GM23338 (cell line): ENCODE data around the gene APC. TPM values are rescaled to one million over a fixed set of nuclear protein-coding genes. Genes with fewer than 3 reads are reported as not detected.
A peak's percentile ranks its signal among the peaks of the same experiment; 100 is the strongest.

Source experiments
- ATAC-seq: fragments of 200-7000 bp; cut with Tn5 transposase; 3 replicates; pipeline ENCODE4 v1.9.1; 2020
- DNase-seq: peaks from one replicate; pipeline ENCODE4 v3.0.0-alpha.2; 2015; ENCODE audit warnings: low spot score
- H2AFZ ChIP-seq: fragments of 200-600 bp; sonication (generic); 2 replicates; pipeline ENCODE4 v1.8.0; 2016; ENCODE audit warnings: antibody characterized with exemption, mild to moderate bottlenecking, moderate library complexity
- H3F3A ChIP-seq: fragments of 200-600 bp; sonication (generic); replicated peaks from 2 replicates; pipeline ENCODE4 v1.8.0; 2017; ENCODE audit warnings: antibody characterized with exemption, mixed run types, low read depth
- H3K27ac ChIP-seq: fragments of 200-600 bp; sonication (generic); 2 replicates; pipeline ENCODE4 v1.6.1; 2016; ENCODE audit warnings: low read depth
- H3K27me3 ChIP-seq: fragments of 200-600 bp; sonication (generic); 2 replicates; pipeline ENCODE4 v1.8.0; 2016; ENCODE audit warnings: mild to moderate bottlenecking, mixed run types, moderate library complexity; ENCODE audit not compliant: insufficient read depth
- H3K36me3 ChIP-seq: fragments of 200-600 bp; sonication (generic); 2 replicates; pipeline ENCODE4 v1.8.0; 2016; ENCODE audit warnings: mild to moderate bottlenecking; ENCODE audit not compliant: insufficient read depth
- H3K4me1 ChIP-seq: fragments of 200-600 bp; sonication (generic); 2 replicates; pipeline ENCODE4 v1.8.0; 2016; ENCODE audit warnings: mild to moderate bottlenecking, moderate library complexity; ENCODE audit not compliant: insufficient read depth
- H3K4me2 ChIP-seq: fragments of 200-600 bp; sonication (generic); 2 replicates; pipeline ENCODE4 v1.7.1; 2017; ENCODE audit warnings: mixed run types
- H3K4me3 ChIP-seq: fragments of 200-600 bp; sonication (generic); 2 replicates; pipeline ENCODE4 v1.6.1; 2016; ENCODE audit warnings: mixed run types
- H3K79me2 ChIP-seq: fragments of 200-600 bp; sonication (generic); replicated peaks from 2 replicates; pipeline ENCODE4 v1.8.0; 2017; ENCODE audit warnings: mild to moderate bottlenecking; ENCODE audit not compliant: insufficient read depth
- H3K9me2 ChIP-seq: fragments of 200-600 bp; sonication (generic); 2 replicates; pipeline ENCODE4 v1.8.0; 2017; ENCODE audit not compliant: insufficient read depth
- H4K20me1 ChIP-seq: fragments of 200-600 bp; sonication (generic); replicated peaks from 2 replicates; pipeline ENCODE4 v1.8.0; 2017; ENCODE audit warnings: mild to moderate bottlenecking; ENCODE audit not compliant: insufficient read depth
- H3K27ac Mint-ChIP-seq: 2 replicates; pipeline ENCODE4 v1.8.0; 2020; ENCODE audit warnings: inconsistent platforms, mild to moderate bottlenecking, moderate library complexity, mixed read lengths
- H3K27me3 Mint-ChIP-seq: 3 replicates; pipeline ENCODE4 v1.8.0; 2022; ENCODE audit warnings: low read depth, mild to moderate bottlenecking, moderate library complexity, mixed read lengths, inconsistent platforms; ENCODE audit not compliant: insufficient read depth, poor library complexity
- H3K36me3 Mint-ChIP-seq: 3 replicates; pipeline ENCODE4 v1.8.0; 2021; ENCODE audit warnings: low read depth, mild to moderate bottlenecking, inconsistent platforms, moderate library complexity, mixed read lengths
- H3K4me1 Mint-ChIP-seq: 3 replicates; pipeline ENCODE4 v1.8.0; 2020; ENCODE audit warnings: mild to moderate bottlenecking, inconsistent platforms, mixed read lengths
- H3K4me3 Mint-ChIP-seq: 3 replicates; pipeline ENCODE4 v1.8.0; 2021; ENCODE audit warnings: moderate library complexity, mild to moderate bottlenecking, inconsistent platforms, mixed read lengths
- H3K9me3 Mint-ChIP-seq: 3 replicates; pipeline ENCODE4 v1.8.0; 2020; ENCODE audit warnings: moderate library complexity, mild to moderate bottlenecking, inconsistent platforms, mixed read lengths
- CREB1 ChIP-seq: fragments of 250-450 bp; sonication (Bioruptor Pico); IDR thresholded peaks from 2 replicates; pipeline ENCODE4 v1.5.0; 2020; ENCODE audit warnings: low read depth, mild to moderate bottlenecking, moderate library complexity
- EZH2 ChIP-seq: fragments of 200-600 bp; sonication (generic); IDR thresholded peaks from one replicate; pipeline ENCODE4 v1.8.0; 2017; ENCODE audit warnings: antibody characterized with exemption, mild to moderate bottlenecking, low read depth; ENCODE audit not compliant: unreplicated experiment
- EZH2phosphoT487 ChIP-seq: fragments of 200-600 bp; sonication (generic); IDR thresholded peaks from one replicate; pipeline ENCODE4 v1.8.1; 2018; ENCODE audit warnings: antibody characterized with exemption; ENCODE audit not compliant: unreplicated experiment
- JUNB ChIP-seq: IDR thresholded peaks from one replicate; pipeline ENCODE4 v1.6.1; 2016; ENCODE audit warnings: antibody characterized with exemption; ENCODE audit not compliant: unreplicated experiment
- NANOG ChIP-seq: IDR thresholded peaks from 2 replicates; pipeline ENCODE4 v1.6.1; 2016; ENCODE audit warnings: antibody characterized with exemption, borderline replicate concordance
- STAT1 ChIP-seq: IDR thresholded peaks from one replicate; pipeline ENCODE4 v1.6.1; 2016; ENCODE audit warnings: antibody characterized with exemption; ENCODE audit not compliant: unreplicated experiment
- ZNF114 ChIP-seq: fragments of 250-450 bp; sonication (Bioruptor Pico); IDR thresholded peaks from 2 replicates; pipeline ENCODE4 v1.5.0; 2020; ENCODE audit warnings: mild to moderate bottlenecking, moderate library complexity
- ZNF331 ChIP-seq: fragments of 250-450 bp; sonication (Bioruptor Pico); IDR thresholded peaks from 2 replicates; pipeline ENCODE4 v1.5.0; 2020; ENCODE audit warnings: low read depth, mild to moderate bottlenecking, moderate library complexity
- polyA plus RNA-seq: library from polyadenylated mRNA; unstranded; fragments of >200 nt; fragmentation: Nextera tagmentation; extraction: Ambion mirVana; gene quantifications from 2 replicates; pipeline ENCODE4 v1.2.1, GENCODE V29; 2016
- total RNA-seq: library from RNA; depleted of rRNA; stranded (reverse); fragments of >200 nt; shearing (Covaris generic); gene quantifications from 2 replicates; pipeline ENCODE4 v1.2.3, GENCODE V29; 2014
- TF ChIP-seq, protein P1 (sequence below): IDR thresholded peaks from one replicate; pipeline ENCODE4 v1.6.1; 2018; ENCODE audit warnings: antibody characterized with exemption; ENCODE audit not compliant: unreplicated experiment
- TF ChIP-seq, protein P2 (sequence below): fragments of 250-450 bp; sonication (Bioruptor Pico); IDR thresholded peaks from 2 replicates; pipeline ENCODE4 v1.5.0; 2020; ENCODE audit warnings: mild to moderate bottlenecking, moderate library complexity
- TF ChIP-seq, protein P3 (sequence below): IDR thresholded peaks from 2 replicates; pipeline ENCODE4 v1.6.1; 2016; ENCODE audit warnings: antibody characterized with exemption
- TF ChIP-seq, protein P4 (sequence below), 2 experiments: fragments of 200-600 bp in 1 of 2; sonication (generic) in 1 of 2; conservative IDR thresholded peaks; 2 replicates each; pipeline versions ENCODE4 v1.5.1 to v1.6.1; 2016 to 2017; ENCODE audit warnings: antibody characterized with exemption in 2 of 2, low read depth in 2 of 2, mild to moderate bottlenecking in 2 of 2, moderate library complexity in 1 of 2

APC gene
- total and polyA plus RNA-seq, 2 experiments from 2014 or later: 42.4 to 62.9 TPM

DNA sequence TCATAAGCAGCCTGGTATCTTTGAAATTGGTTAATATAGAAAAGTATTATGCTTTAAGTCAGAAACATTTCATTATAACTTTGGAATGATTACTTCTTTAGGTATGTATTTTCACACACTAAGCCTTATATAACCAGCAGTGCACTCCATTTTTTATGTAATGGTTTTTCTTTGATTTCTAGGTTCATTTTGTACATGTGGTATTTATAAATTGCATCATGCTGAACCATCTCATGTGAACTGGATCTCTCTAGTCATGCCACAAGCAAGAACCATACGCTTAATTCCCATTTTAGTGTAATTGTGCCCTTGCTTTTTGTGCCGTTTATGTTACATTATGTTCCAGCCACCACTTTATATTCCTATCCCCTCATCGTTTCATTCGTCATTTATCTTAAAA, 84.8 kb downstream of the APC start (continued):
- TF ChIP-seq JUNB (no peak), NANOG (no peak), STAT1 (no peak), ZNF114 (CRISPR knock-in tag) (no peak), EZH2phosphoT487 (no peak)

DNA sequence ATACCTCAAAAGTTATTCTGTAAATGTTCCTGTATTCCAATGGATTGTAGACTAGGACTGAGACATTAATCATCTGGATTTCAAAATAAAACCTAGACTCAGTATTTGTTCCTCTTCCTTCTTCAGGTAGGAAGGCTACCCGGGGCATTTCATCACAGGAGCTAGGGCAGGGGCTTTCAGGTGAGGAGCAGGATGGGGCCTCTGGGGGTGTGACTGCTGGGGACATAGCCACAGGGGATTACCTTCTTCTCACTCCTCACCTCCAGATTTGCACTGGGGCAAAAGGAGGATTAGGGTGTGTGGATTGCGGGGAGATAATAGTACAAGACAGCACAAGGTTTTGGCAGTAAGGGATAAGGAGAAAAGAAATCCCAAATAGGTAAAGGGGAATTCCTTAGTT, 85.5 kb downstream of the APC start:
- H4K20me1 ChIP-seq: no peaks in the 10 kb centered on the region
- no peaks in the 10 kb centered on the region for H3K79me2 ChIP-seq
- TF ChIP-seq CREB1 (CRISPR knock-in tag) (no peak), NANOG (no peak), ZNF331 (no peak), ZNF114 (CRISPR knock-in tag) (no peak), JUNB (no peak), EZH2 (no peak)
- TF ChIP-seq, protein P1, sequence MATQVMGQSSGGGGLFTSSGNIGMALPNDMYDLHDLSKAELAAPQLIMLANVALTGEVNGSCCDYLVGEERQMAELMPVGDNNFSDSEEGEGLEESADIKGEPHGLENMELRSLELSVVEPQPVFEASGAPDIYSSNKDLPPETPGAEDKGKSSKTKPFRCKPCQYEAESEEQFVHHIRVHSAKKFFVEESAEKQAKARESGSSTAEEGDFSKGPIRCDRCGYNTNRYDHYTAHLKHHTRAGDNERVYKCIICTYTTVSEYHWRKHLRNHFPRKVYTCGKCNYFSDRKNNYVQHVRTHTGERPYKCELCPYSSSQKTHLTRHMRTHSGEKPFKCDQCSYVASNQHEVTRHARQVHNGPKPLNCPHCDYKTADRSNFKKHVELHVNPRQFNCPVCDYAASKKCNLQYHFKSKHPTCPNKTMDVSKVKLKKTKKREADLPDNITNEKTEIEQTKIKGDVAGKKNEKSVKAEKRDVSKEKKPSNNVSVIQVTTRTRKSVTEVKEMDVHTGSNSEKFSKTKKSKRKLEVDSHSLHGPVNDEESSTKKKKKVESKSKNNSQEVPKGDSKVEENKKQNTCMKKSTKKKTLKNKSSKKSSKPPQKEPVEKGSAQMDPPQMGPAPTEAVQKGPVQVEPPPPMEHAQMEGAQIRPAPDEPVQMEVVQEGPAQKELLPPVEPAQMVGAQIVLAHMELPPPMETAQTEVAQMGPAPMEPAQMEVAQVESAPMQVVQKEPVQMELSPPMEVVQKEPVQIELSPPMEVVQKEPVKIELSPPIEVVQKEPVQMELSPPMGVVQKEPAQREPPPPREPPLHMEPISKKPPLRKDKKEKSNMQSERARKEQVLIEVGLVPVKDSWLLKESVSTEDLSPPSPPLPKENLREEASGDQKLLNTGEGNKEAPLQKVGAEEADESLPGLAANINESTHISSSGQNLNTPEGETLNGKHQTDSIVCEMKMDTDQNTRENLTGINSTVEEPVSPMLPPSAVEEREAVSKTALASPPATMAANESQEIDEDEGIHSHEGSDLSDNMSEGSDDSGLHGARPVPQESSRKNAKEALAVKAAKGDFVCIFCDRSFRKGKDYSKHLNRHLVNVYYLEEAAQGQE: no peak
- TF ChIP-seq, protein P2, sequence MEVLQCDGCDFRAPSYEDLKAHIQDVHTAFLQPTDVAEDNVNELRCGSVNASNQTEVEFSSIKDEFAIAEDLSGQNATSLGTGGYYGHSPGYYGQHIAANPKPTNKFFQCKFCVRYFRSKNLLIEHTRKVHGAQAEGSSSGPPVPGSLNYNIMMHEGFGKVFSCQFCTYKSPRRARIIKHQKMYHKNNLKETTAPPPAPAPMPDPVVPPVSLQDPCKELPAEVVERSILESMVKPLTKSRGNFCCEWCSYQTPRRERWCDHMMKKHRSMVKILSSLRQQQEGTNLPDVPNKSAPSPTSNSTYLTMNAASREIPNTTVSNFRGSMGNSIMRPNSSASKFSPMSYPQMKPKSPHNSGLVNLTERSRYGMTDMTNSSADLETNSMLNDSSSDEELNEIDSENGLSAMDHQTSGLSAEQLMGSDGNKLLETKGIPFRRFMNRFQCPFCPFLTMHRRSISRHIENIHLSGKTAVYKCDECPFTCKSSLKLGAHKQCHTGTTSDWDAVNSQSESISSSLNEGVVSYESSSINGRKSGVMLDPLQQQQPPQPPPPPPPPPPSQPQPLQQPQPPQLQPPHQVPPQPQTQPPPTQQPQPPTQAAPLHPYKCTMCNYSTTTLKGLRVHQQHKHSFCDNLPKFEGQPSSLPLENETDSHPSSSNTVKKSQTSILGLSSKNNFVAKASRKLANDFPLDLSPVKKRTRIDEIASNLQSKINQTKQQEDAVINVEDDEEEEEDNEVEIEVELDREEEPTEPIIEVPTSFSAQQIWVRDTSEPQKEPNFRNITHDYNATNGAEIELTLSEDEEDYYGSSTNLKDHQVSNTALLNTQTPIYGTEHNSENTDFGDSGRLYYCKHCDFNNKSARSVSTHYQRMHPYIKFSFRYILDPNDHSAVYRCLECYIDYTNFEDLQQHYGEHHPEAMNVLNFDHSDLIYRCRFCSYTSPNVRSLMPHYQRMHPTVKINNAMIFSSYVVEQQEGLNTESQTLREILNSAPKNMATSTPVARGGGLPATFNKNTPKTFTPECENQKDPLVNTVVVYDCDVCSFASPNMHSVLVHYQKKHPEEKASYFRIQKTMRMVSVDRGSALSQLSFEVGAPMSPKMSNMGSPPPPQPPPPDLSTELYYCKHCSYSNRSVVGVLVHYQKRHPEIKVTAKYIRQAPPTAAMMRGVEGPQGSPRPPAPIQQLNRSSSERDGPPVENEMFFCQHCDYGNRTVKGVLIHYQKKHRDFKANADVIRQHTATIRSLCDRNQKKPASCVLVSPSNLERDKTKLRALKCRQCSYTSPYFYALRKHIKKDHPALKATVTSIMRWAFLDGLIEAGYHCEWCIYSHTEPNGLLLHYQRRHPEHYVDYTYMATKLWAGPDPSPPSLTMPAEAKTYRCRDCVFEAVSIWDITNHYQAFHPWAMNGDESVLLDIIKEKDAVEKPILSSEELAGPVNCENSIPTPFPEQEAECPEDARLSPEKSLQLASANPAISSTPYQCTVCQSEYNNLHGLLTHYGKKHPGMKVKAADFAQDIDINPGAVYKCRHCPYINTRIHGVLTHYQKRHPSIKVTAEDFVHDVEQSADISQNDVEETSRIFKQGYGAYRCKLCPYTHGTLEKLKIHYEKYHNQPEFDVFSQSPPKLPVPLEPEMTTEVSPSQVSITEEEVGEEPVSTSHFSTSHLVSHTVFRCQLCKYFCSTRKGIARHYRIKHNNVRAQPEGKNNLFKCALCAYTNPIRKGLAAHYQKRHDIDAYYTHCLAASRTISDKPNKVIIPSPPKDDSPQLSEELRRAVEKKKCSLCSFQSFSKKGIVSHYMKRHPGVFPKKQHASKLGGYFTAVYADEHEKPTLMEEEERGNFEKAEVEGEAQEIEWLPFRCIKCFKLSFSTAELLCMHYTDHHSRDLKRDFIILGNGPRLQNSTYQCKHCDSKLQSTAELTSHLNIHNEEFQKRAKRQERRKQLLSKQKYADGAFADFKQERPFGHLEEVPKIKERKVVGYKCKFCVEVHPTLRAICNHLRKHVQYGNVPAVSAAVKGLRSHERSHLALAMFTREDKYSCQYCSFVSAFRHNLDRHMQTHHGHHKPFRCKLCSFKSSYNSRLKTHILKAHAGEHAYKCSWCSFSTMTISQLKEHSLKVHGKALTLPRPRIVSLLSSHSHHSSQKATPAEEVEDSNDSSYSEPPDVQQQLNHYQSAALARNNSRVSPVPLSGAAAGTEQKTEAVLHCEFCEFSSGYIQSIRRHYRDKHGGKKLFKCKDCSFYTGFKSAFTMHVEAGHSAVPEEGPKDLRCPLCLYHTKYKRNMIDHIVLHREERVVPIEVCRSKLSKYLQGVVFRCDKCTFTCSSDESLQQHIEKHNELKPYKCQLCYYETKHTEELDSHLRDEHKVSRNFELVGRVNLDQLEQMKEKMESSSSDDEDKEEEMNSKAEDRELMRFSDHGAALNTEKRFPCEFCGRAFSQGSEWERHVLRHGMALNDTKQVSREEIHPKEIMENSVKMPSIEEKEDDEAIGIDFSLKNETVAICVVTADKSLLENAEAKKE (CRISPR knock-in tag): no peak
- TF ChIP-seq, protein P3, sequence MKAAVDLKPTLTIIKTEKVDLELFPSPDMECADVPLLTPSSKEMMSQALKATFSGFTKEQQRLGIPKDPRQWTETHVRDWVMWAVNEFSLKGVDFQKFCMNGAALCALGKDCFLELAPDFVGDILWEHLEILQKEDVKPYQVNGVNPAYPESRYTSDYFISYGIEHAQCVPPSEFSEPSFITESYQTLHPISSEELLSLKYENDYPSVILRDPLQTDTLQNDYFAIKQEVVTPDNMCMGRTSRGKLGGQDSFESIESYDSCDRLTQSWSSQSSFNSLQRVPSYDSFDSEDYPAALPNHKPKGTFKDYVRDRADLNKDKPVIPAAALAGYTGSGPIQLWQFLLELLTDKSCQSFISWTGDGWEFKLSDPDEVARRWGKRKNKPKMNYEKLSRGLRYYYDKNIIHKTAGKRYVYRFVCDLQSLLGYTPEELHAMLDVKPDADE: no peak
- TF ChIP-seq, protein P4, sequence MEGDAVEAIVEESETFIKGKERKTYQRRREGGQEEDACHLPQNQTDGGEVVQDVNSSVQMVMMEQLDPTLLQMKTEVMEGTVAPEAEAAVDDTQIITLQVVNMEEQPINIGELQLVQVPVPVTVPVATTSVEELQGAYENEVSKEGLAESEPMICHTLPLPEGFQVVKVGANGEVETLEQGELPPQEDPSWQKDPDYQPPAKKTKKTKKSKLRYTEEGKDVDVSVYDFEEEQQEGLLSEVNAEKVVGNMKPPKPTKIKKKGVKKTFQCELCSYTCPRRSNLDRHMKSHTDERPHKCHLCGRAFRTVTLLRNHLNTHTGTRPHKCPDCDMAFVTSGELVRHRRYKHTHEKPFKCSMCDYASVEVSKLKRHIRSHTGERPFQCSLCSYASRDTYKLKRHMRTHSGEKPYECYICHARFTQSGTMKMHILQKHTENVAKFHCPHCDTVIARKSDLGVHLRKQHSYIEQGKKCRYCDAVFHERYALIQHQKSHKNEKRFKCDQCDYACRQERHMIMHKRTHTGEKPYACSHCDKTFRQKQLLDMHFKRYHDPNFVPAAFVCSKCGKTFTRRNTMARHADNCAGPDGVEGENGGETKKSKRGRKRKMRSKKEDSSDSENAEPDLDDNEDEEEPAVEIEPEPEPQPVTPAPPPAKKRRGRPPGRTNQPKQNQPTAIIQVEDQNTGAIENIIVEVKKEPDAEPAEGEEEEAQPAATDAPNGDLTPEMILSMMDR (conservative IDR thresholded peaks at IDR 0.05; ENCODE audit: low read depth in 2 of 2): no peak
- ATAC-seq (peak; percentile 54), DNase-seq (no peak)
- H2AFZ ChIP-seq: no peak overlapping the region
- H3K4me1 ChIP-seq: peaks cover 22% of the 10 kb centered on the region
- H3K9me3 Mint-ChIP-seq: no peaks in the 10 kb centered on the region
- H3K4me1 Mint-ChIP-seq: peaks cover 39% of the 10 kb centered on the region
- no peaks in the 10 kb centered on the region for H3K27me3 ChIP-seq
- H3K27ac ChIP-seq: no peak overlapping the region; the same call in 1 of the 2 replicates
- peak overlapping the region; percentile 76 for H3K27ac Mint-ChIP-seq
- peaks cover 42% of the 10 kb centered on the region for H3K36me3 Mint-ChIP-seq
- H3K4me3 Mint-ChIP-seq: no peak overlapping the region
- H3K36me3 ChIP-seq: 0 out of 2 replicates have a peak, but pooled peaks cover 10% of the 10 kb centered on the region
- no peaks in the 10 kb centered on the region for H3F3A ChIP-seq
- no peak overlapping the region for H3K4me2 ChIP-seq
- no peak overlapping the region for H3K4me3 ChIP-seq
- H3K27me3 Mint-ChIP-seq: no peaks in the 10 kb centered on the region
- no peaks in the 10 kb centered on the region for H3K9me2 ChIP-seq
